Right cardiac atrium (tissue), 5 donors: ENCODE results near the gene MCF2L2. TPM values are rescaled to one million over a fixed set of nuclear protein-coding genes. Genes with fewer than 3 reads are reported as not detected.

Experiments
- ATAC-seq, 2 donors: fragments of 200-7000 bp; cut with Tn5 transposase; one replicate each; pipeline versions ENCODE4 v1.8.0 to v1.9.1; 2020; ENCODE audit warnings: moderate library complexity in 2 of 2, mild to moderate bottlenecking in 1 of 2
- DNase-seq, 3 donors: peaks; one replicate each; pipeline ENCODE4 v3.0.0-alpha.2; 2020
- H3K27ac ChIP-seq: one replicate; pipeline ENCODE4 v1.5.1; 2013; ENCODE audit warnings: mild to moderate bottlenecking, low read length, control low read depth, moderate library complexity
- H3K27me3 ChIP-seq: one replicate; pipeline ENCODE4 v1.6.1; 2013; ENCODE audit not compliant: control insufficient read depth, insufficient read depth
- H3K4me1 ChIP-seq: one replicate; pipeline ENCODE4 v1.6.1; 2013; ENCODE audit warnings: low read length; ENCODE audit not compliant: control insufficient read depth, insufficient read depth
- H3K4me3 ChIP-seq: one replicate; pipeline ENCODE4 v1.5.1; 2013; ENCODE audit warnings: low read length, control low read depth
- H3K9me3 ChIP-seq: one replicate; pipeline ENCODE4 v1.6.1; 2013; ENCODE audit warnings: low read length; ENCODE audit not compliant: control insufficient read depth
- WGBS: extraction: QIAGEN DNeasy Blood & Tissue Kit; methylation state at CpG from one replicate; pipeline ENCODE4 v1.1.7; 2013; 5-methylcytosine and 5-hydroxymethylcytosine counted together
- intact Hi-C, 4 donors: fragments of 100-400 bp; cut with DNase I; formaldehyde crosslinking; loops; one replicate each; pipeline versions ENCODE4 v1.11.0 to v1.14.0; 2022 to 2023
- polyA plus RNA-seq: library from polyadenylated mRNA; stranded (reverse); fragments of 200-250 nt; gene quantifications from one replicate; pipeline ENCODE4 v1.2.3, GENCODE V29; 2013
- total RNA-seq, 4 donors: library from RNA; stranded (reverse); fragmentation: NEBNext Ultra II Directional; extraction: Animal tissue kit (Norgen Biotek cat#: 25700); gene quantifications; one replicate each; pipeline ENCODE4 v1.2.1, GENCODE V29; 2021
- donor health status: healthy with polysubstance abuse.
- donor health status: DM: no; HTN: yes; CAD: no.
- donor health status: DM: no; HTN: no; CAD: no.
- donor health status: DM: no; HTN: yes; CAD: no; lungs with severe emphysema.
- donor health status: DM: yes; HTN: yes; CAD: no.

Gene MCF2L2
- total and polyA plus RNA-seq, 5 donors, result 0.07 to 0.32 (median 0.23) TPM; not detected in 2

GRCh38 chr3:183341545-183342288 lies 86.7 kb downstream of the MCF2L2 start:
- DNase-seq (no peak), ATAC-seq (peak in 1 of 2 donors; percentile 31)
- Histone ChIP-seq H3K27ac (no peak overlapping the region), H3K4me1 (no peaks in the 10 kb centered on the region), H3K9me3 (no peaks in the 10 kb centered on the region), H3K4me3 (no peak overlapping the region), H3K27me3 (no peaks in the 10 kb centered on the region)
- 72% methylated on average over 14 of the region's 14 CpGs for WGBS
- intact Hi-C loops, result no loop called here

GRCh38 chr3:183340222-183340621 lies 88.2 kb downstream of the MCF2L2 start:
- DNase-seq (no peak), ATAC-seq (no peak)
- Histone ChIP-seq H3K4me3 (no peak overlapping the region), H3K9me3 (no peaks in the 10 kb centered on the region), H3K27ac (no peak overlapping the region), H3K27me3 (no peaks in the 10 kb centered on the region), H3K4me1 (no peaks in the 10 kb centered on the region)
- intact Hi-C loops, result no loop called here
- WGBS, result 97% methylated on average over 2 of the region's 2 CpGs

GRCh38 chr3:183339461-183340086 lies 88.8 kb downstream of the MCF2L2 start:
- intact Hi-C loops, result no loop called here
- DNase-seq, result no peak
- Histone ChIP-seq H3K4me1 (no peaks in the 10 kb centered on the region), H3K27me3 (no peaks in the 10 kb centered on the region), H3K9me3 (no peaks in the 10 kb centered on the region), H3K4me3 (no peak overlapping the region), H3K27ac (no peak overlapping the region)
- 90% methylated on average over 8 of the region's 8 CpGs for WGBS
- ATAC-seq, result no peak

- no peaks in the 10 kb centered on the region for H3K4me1 ChIP-seq
- H3K27ac ChIP-seq, result no peak overlapping the region
- H3K9me3 ChIP-seq, result no peaks in the 10 kb centered on the region
- ATAC-seq (no peak), DNase-seq (no peak)
- no peaks in the 10 kb centered on the region for H3K27me3 ChIP-seq
- intact Hi-C loops, result no loop called here
- 93% methylated on average over 7 of the region's 7 CpGs for WGBS
- H3K4me3 ChIP-seq, result no peak overlapping the region
Observed at GRCh38 chr3:183338520-183338919, 89.9 kb downstream of the MCF2L2 start.

- H3K4me3 ChIP-seq, result no peak overlapping the region
- ATAC-seq (no peak), DNase-seq (no peak)
- intact Hi-C loops, result no loop called here
- no peaks in the 10 kb centered on the region for H3K9me3 ChIP-seq
- H3K27ac ChIP-seq, result no peak overlapping the region
- no peaks in the 10 kb centered on the region for H3K27me3 ChIP-seq
- 87% methylated on average over 8 of the region's 8 CpGs for WGBS
- no peaks in the 10 kb centered on the region for H3K4me1 ChIP-seq
Observed at GRCh38 chr3:183332487-183332886, 95.9 kb downstream of the MCF2L2 start.

GRCh38 chr3:183331498-183331897 lies 96.9 kb downstream of the MCF2L2 start:
- WGBS, result 71% methylated on average over 3 of the region's 3 CpGs
- DNase-seq (no peak), ATAC-seq (no peak)
- Histone ChIP-seq H3K4me1 (no peaks in the 10 kb centered on the region), H3K9me3 (no peaks in the 10 kb centered on the region), H3K27me3 (no peaks in the 10 kb centered on the region), H3K4me3 (no peak overlapping the region), H3K27ac (no peak overlapping the region)
- intact Hi-C loops, result no loop called here

GRCh38 chr3:183330881-183331280 lies 97.5 kb downstream of the MCF2L2 start:
- Histone ChIP-seq H3K9me3 (no peaks in the 10 kb centered on the region), H3K27me3 (no peaks in the 10 kb centered on the region), H3K4me3 (no peak overlapping the region), H3K27ac (no peak overlapping the region), H3K4me1 (no peaks in the 10 kb centered on the region)
- ATAC-seq, result no peak
- 86% methylated on average over 3 of the region's 3 CpGs for WGBS
- intact Hi-C loops, result no loop called here
- no peak for DNase-seq

- H3K9me3 ChIP-seq, result no peaks in the 10 kb centered on the region
- no peaks in the 10 kb centered on the region for H3K4me1 ChIP-seq
- no peak for DNase-seq
- 98% methylated on average over 1 of the region's 1 CpG for WGBS
- no peak overlapping the region for H3K4me3 ChIP-seq
- H3K27ac ChIP-seq, result no peak overlapping the region
- intact Hi-C loops, result no loop called here
- no peaks in the 10 kb centered on the region for H3K27me3 ChIP-seq
- no peak for ATAC-seq
Observed at GRCh38 chr3:183329543-183329942, 98.9 kb downstream of the MCF2L2 start.

- intact Hi-C loops, result no loop called here
Observed at GRCh38 chr3:183328823-183329222, 99.6 kb downstream of the MCF2L2 start.

GRCh38 chr3:183328164-183328563 lies 100.3 kb downstream of the MCF2L2 start:
- WGBS, result 97% methylated on average over 1 of the region's 1 CpG
- intact Hi-C loops, result no loop called here
- Histone ChIP-seq H3K4me1 (no peaks in the 10 kb centered on the region), H3K27me3 (no peaks in the 10 kb centered on the region), H3K9me3 (no peaks in the 10 kb centered on the region), H3K27ac (no peak overlapping the region), H3K4me3 (no peak overlapping the region)
- DNase-seq (no peak), ATAC-seq (no peak)

More at GRCh38 chr3:183328823-183329222, 99.6 kb downstream of the MCF2L2 start:
- WGBS, result 41% methylated on average over 1 of the region's 1 CpG
- H3K4me1 ChIP-seq, result no peaks in the 10 kb centered on the region
- no peaks in the 10 kb centered on the region for H3K9me3 ChIP-seq
- H3K4me3 ChIP-seq, result no peak overlapping the region
- no peak for ATAC-seq
- H3K27me3 ChIP-seq, result no peaks in the 10 kb centered on the region
- no peak overlapping the region for H3K27ac ChIP-seq
- DNase-seq, result no peak

GRCh38 chr3:183327343-183327742 lies 101.1 kb downstream of the MCF2L2 start:
- H3K4me1 ChIP-seq, result no peaks in the 10 kb centered on the region
- intact Hi-C loops, result no loop called here
- H3K9me3 ChIP-seq, result no peaks in the 10 kb centered on the region
- ATAC-seq (no peak), DNase-seq (no peak)
- H3K4me3 ChIP-seq, result no peak overlapping the region
- WGBS, result 75% methylated on average over 5 of the region's 5 CpGs
- H3K27me3 ChIP-seq, result no peaks in the 10 kb centered on the region
- H3K27ac ChIP-seq, result no peak overlapping the region
